ENCODE data around the gene LGALSL.
"Not testable (repeated sequence)": the region's sequence is repeated elsewhere in the genome, so short reads cannot be mapped to it uniquely, and the experiment has no call there.

LGALSL gene

DNA sequence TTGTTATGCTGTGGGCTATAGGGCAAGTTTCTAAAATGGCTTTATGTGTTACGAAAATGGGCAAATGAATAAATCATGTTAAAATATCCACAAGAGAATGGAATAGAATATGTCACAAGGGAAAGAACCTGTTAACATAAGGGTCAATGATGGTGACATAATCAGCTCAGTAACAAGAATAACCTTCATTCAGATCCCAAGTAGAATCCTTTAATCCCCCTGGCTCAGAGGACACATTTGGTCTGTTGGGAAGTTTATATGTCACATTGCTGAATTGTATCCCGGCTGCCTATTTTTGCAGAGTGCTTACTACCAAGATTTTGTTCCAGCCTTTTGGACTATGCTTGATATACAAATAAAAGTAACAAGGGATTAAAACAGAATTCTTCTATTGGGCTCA is 13.1 kb upstream of the LGALSL start:
- H3K4me3 ChIP-seq (ENCODE audit: insufficient read depth, low read length, poor library complexity, severe bottlenecking) = no peak overlapping the region
- no peak overlapping the region for H3K4me2 ChIP-seq (ENCODE audit: low read depth, low read length, poor library complexity, severe bottlenecking)
- no peak overlapping the region for H3K27ac ChIP-seq (ENCODE audit: low read depth, low read length)
- H3K79me2 ChIP-seq (ENCODE audit: insufficient read depth, low read length) = no peaks in the 10 kb centered on the region
- no peak for TF ChIP-seq CTCF (IDR thresholded peaks at IDR 0.05; ENCODE audit: insufficient read depth, low read length, poor library complexity, severe bottlenecking)
- TF ChIP-seq EZH2phosphoT487 (conservative IDR thresholded peaks at IDR 0.05; ENCODE audit: low read length) = no peak
- no peaks in the 10 kb centered on the region for H4K20me1 ChIP-seq (ENCODE audit: low read depth, low read length)
- H3K36me3 ChIP-seq (ENCODE audit: low read length) = no peaks in the 10 kb centered on the region
- no peak overlapping the region for H3K9ac ChIP-seq (ENCODE audit: low read length)
- H3K27me3 ChIP-seq (ENCODE audit: low read length) = no peaks in the 10 kb centered on the region
- no peaks in the 10 kb centered on the region for H3F3A ChIP-seq (ENCODE audit: insufficient read depth)
- no peak overlapping the region for H2AFZ ChIP-seq (ENCODE audit: low read depth, low read length, severe bottlenecking)
- H3K9me2 ChIP-seq (replicated peaks; ENCODE audit: insufficient read depth, low read length) = no peaks in the 10 kb centered on the region
- H3K9me3 ChIP-seq (ENCODE audit: insufficient read depth, low read length) = no peaks in the 10 kb centered on the region

DNA sequence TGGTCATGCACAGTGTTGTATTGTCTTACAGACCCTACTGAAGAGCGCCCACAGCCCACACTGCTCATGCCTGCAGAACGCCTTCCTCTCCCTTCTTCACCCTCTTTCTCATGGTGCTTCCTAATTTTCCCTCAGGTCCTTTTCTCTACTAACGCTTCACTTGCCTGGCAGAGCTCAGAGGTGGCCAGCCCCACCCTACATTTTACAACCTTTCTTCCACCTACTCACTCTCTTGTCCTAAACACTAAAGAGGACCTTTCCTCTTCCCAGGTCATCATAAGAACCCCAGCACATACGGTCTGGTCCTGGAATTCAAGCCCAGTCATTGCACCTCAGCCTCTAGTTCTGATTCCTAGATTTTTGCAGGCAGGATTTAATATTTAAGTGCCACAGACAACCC is 11.7 kb upstream of the LGALSL start:
- Histone ChIP-seq H3K27me3 (ENCODE audit: low read length) (no peaks in the 10 kb centered on the region), H3K79me2 (ENCODE audit: insufficient read depth, low read length) (no peaks in the 10 kb centered on the region), H3K36me3 (ENCODE audit: low read length) (no peaks in the 10 kb centered on the region), H3K9me3 (ENCODE audit: insufficient read depth, low read length) (no peaks in the 10 kb centered on the region), H3K4me2 (ENCODE audit: low read depth, low read length, poor library complexity, severe bottlenecking) (no peak overlapping the region), H4K20me1 (ENCODE audit: low read depth, low read length) (no peaks in the 10 kb centered on the region), H3F3A (ENCODE audit: insufficient read depth) (no peaks in the 10 kb centered on the region), H3K4me3 (ENCODE audit: insufficient read depth, low read length, poor library complexity, severe bottlenecking) (no peak overlapping the region), H3K9me2 (replicated peaks; ENCODE audit: insufficient read depth, low read length) (no peaks in the 10 kb centered on the region), H2AFZ (ENCODE audit: low read depth, low read length, severe bottlenecking) (no peak overlapping the region), H3K9ac (ENCODE audit: low read length) (no peak overlapping the region), H3K27ac (ENCODE audit: low read depth, low read length) (no peak overlapping the region)
- TF ChIP-seq EZH2phosphoT487 (conservative IDR thresholded peaks at IDR 0.05; ENCODE audit: low read length) (no peak), CTCF (IDR thresholded peaks at IDR 0.05; ENCODE audit: insufficient read depth, low read length, poor library complexity, severe bottlenecking) (no peak)

GRCh38 chr2:64442801-64443429 is 11.0 kb upstream of the LGALSL start:
- no peak overlapping the region for H3K4me2 ChIP-seq (ENCODE audit: low read depth, low read length, poor library complexity, severe bottlenecking)
- no peaks in the 10 kb centered on the region for H4K20me1 ChIP-seq (ENCODE audit: low read depth, low read length)
- no peak overlapping the region for H3K9ac ChIP-seq (ENCODE audit: low read length)
- no peaks in the 10 kb centered on the region for H3K27me3 ChIP-seq (ENCODE audit: low read length)
- H3K36me3 ChIP-seq (ENCODE audit: low read length) = no peaks in the 10 kb centered on the region
- H3K27ac ChIP-seq (ENCODE audit: low read depth, low read length) = no peak overlapping the region
- TF ChIP-seq CTCF (IDR thresholded peaks at IDR 0.05; ENCODE audit: insufficient read depth, low read length, poor library complexity, severe bottlenecking) = no peak
- no peak overlapping the region for H2AFZ ChIP-seq (ENCODE audit: low read depth, low read length, severe bottlenecking)
- no peaks in the 10 kb centered on the region for H3K9me2 ChIP-seq (replicated peaks; ENCODE audit: insufficient read depth, low read length)
- H3K79me2 ChIP-seq (ENCODE audit: insufficient read depth, low read length) = no peaks in the 10 kb centered on the region
- H3K4me3 ChIP-seq (ENCODE audit: insufficient read depth, low read length, poor library complexity, severe bottlenecking) = no peak overlapping the region
- no peaks in the 10 kb centered on the region for H3K9me3 ChIP-seq (ENCODE audit: insufficient read depth, low read length)
- no peaks in the 10 kb centered on the region for H3F3A ChIP-seq (ENCODE audit: insufficient read depth)

GRCh38 chr2:64445970-64446369 is 8.0 kb upstream of the LGALSL start:
- not testable (repeated sequence) for H3K9ac ChIP-seq (ENCODE audit: low read length); H3K4me2 ChIP-seq (ENCODE audit: low read depth, low read length, poor library complexity, severe bottlenecking); H3K27me3 ChIP-seq (ENCODE audit: low read length); H3K36me3 ChIP-seq (ENCODE audit: low read length); H3K79me2 ChIP-seq (ENCODE audit: insufficient read depth, low read length); H4K20me1 ChIP-seq (ENCODE audit: low read depth, low read length); H3K9me3 ChIP-seq (ENCODE audit: insufficient read depth, low read length); H3F3A ChIP-seq (ENCODE audit: insufficient read depth); H3K9me2 ChIP-seq (replicated peaks; ENCODE audit: insufficient read depth, low read length); H3K27ac ChIP-seq (ENCODE audit: low read depth, low read length); H3K4me3 ChIP-seq (ENCODE audit: insufficient read depth, low read length, poor library complexity, severe bottlenecking); H2AFZ ChIP-seq (ENCODE audit: low read depth, low read length, severe bottlenecking)
